Hepatocyte (in vitro differentiated cells): ENCODE results near the gene RPL13A. TPM values are rescaled to one million over a fixed set of nuclear protein-coding genes. Genes with fewer than 3 reads are reported as not detected.
"Not testable (repeated sequence)": the region's sequence is repeated elsewhere in the genome, so short reads cannot be mapped to it uniquely, and the experiment has no call there.

Experiments
- DNase-seq: peaks from one replicate; pipeline ENCODE4 v3.0.0-alpha.2; 2016; ENCODE audit warnings: low spot score
- H2AFZ ChIP-seq: fragments of 200-600 bp; sonication (generic); 2 replicates; pipeline ENCODE4 v1.6.0; 2016; ENCODE audit warnings: antibody characterized with exemption, mild to moderate bottlenecking
- H3K27ac ChIP-seq: fragments of 200-600 bp; sonication (generic); 2 replicates; pipeline ENCODE4 v1.5.1; 2016; ENCODE audit warnings: mild to moderate bottlenecking
- H3K27me3 ChIP-seq: fragments of 200-600 bp; sonication (generic); 2 replicates; pipeline ENCODE4 v1.6.1; 2016
- H3K36me3 ChIP-seq: fragments of 200-600 bp; sonication (generic); replicated peaks from 2 replicates; pipeline ENCODE4 v1.5.1; 2016; ENCODE audit warnings: low read depth; ENCODE audit not compliant: insufficient read depth
- H3K4me1 ChIP-seq: fragments of 200-600 bp; sonication (generic); 2 replicates; pipeline ENCODE4 v1.5.1; 2016; ENCODE audit warnings: mild to moderate bottlenecking, moderate library complexity; ENCODE audit not compliant: insufficient read depth
- H3K4me2 ChIP-seq: fragments of 200-600 bp; sonication (generic); 2 replicates; pipeline ENCODE4 v1.6.0; 2016
- H3K4me3 ChIP-seq: fragments of 200-600 bp; sonication (generic); 2 replicates; pipeline ENCODE4 v1.5.1; 2016; ENCODE audit warnings: mild to moderate bottlenecking
- H3K79me2 ChIP-seq: fragments of 200-600 bp; sonication (generic); 2 replicates; pipeline ENCODE4 v1.6.0; 2017; ENCODE audit warnings: mild to moderate bottlenecking
- H3K9me2 ChIP-seq: fragments of 200-600 bp; sonication (generic); replicated peaks from 2 replicates; pipeline ENCODE4 v1.6.0; 2017; ENCODE audit warnings: mild to moderate bottlenecking; ENCODE audit not compliant: insufficient read depth
- H3K9me3 ChIP-seq: fragments of 200-600 bp; sonication (generic); 2 replicates; pipeline ENCODE4 v1.5.1; 2016; ENCODE audit warnings: low read depth, mild to moderate bottlenecking
- H4K20me1 ChIP-seq: fragments of 200-600 bp; sonication (generic); 2 replicates; pipeline ENCODE4 v1.6.0; 2016; ENCODE audit warnings: mild to moderate bottlenecking; ENCODE audit not compliant: insufficient read depth, poor library complexity, severe bottlenecking
- CTCF ChIP-seq: fragments of 200-600 bp; sonication (generic); IDR thresholded peaks from 2 replicates; pipeline ENCODE4 v1.5.1; 2016; ENCODE audit warnings: antibody characterized with exemption, mild to moderate bottlenecking; ENCODE audit not compliant: poor library complexity
- EZH2 ChIP-seq: fragments of 200-600 bp; sonication (generic); IDR thresholded peaks from 2 replicates; pipeline ENCODE4 v1.6.1; 2016; ENCODE audit warnings: antibody characterized with exemption, mild to moderate bottlenecking, borderline replicate concordance
- EZH2phosphoT487 ChIP-seq: fragments of 200-600 bp; sonication (generic); IDR thresholded peaks from one replicate; pipeline ENCODE4 v1.6.1; 2018; ENCODE audit warnings: antibody characterized with exemption, mild to moderate bottlenecking, low read depth, moderate library complexity; ENCODE audit not compliant: unreplicated experiment, severe bottlenecking
- WGBS: methylation state at CpG from one replicate; pipeline ENCODE4 v1.1.6; 2016; ENCODE audit warnings: low lambda C conversion rate; ENCODE audit errors: missing lambda C conversion rate; 5-methylcytosine and 5-hydroxymethylcytosine counted together
- polyA plus RNA-seq: library from polyadenylated mRNA; unstranded; fragments of >200 nt; fragmentation: Nextera tagmentation; extraction: Ambion mirVana; gene quantifications from 2 replicates; pipeline ENCODE4 v1.2.1, GENCODE V29; 2016
- total RNA-seq: library from RNA; depleted of rRNA; stranded (reverse); fragments of >200 nt; gene quantifications from 2 replicates; pipeline ENCODE4 v1.2.3, GENCODE V29; 2014

The RPL13A gene
- total and polyA plus RNA-seq, 2 experiments from 2014 or later = 904 to 1,997 TPM

GRCh38 chr19:49459388-49459787 lies 28.0 kb upstream of the RPL13A start:
- Histone ChIP-seq H4K20me1 (no peaks in the 10 kb centered on the region), H3K4me2 (no peak overlapping the region), H3K27ac (no peak overlapping the region), H3K4me3 (no peak overlapping the region), H3K4me1 (peaks cover 1% of the 10 kb centered on the region), H3K9me3 (no peaks in the 10 kb centered on the region), H3K27me3 (no peaks in the 10 kb centered on the region), H3K36me3 (peaks cover 2% of the 10 kb centered on the region), H3K79me2 (peaks cover 5% of the 10 kb centered on the region), H3K9me2 (no peaks in the 10 kb centered on the region), H2AFZ (no peak overlapping the region)
- TF ChIP-seq EZH2phosphoT487 (no peak), EZH2 (no peak), CTCF (no peak)
- WGBS = 90% methylated on average over 12 of the region's 12 CpGs
- DNase-seq = no peak

GRCh38 chr19:49461130-49461529 lies 26.3 kb upstream of the RPL13A start:
- not testable (repeated sequence) for H3K27me3 ChIP-seq, DNase-seq, H3K4me3 ChIP-seq, H3K9me2 ChIP-seq, H3K9me3 ChIP-seq, H3K79me2 ChIP-seq, H3K4me2 ChIP-seq, H3K36me3 ChIP-seq, H4K20me1 ChIP-seq, H3K27ac ChIP-seq, H3K4me1 ChIP-seq, H2AFZ ChIP-seq
- no CpG with 5 or more reads among the region's 1 CpG for WGBS

- H3K27ac ChIP-seq = no peak overlapping the region
- H3K9me3 ChIP-seq = no peaks in the 10 kb centered on the region
- H3K27me3 ChIP-seq = no peaks in the 10 kb centered on the region
- H3K79me2 ChIP-seq = no peaks in the 10 kb centered on the region
- no peaks in the 10 kb centered on the region for H3K4me1 ChIP-seq
- no peak overlapping the region for H3K4me2 ChIP-seq
- TF ChIP-seq EZH2phosphoT487 (no peak), CTCF (no peak), EZH2 (no peak)
- no peaks in the 10 kb centered on the region for H4K20me1 ChIP-seq
- H3K9me2 ChIP-seq = no peaks in the 10 kb centered on the region
- no peak overlapping the region for H3K4me3 ChIP-seq
- 99% methylated on average over 34 of the region's 37 CpGs for WGBS
- H2AFZ ChIP-seq = no peak overlapping the region
- DNase-seq = no peak
- H3K36me3 ChIP-seq = peaks cover 2% of the 10 kb centered on the region
These were observed 25.8 kb upstream of the RPL13A start for GRCh38 chr19:49461656-49462055.

- Histone ChIP-seq H3K4me2 (no peak overlapping the region), H3K79me2 (no peaks in the 10 kb centered on the region), H3K4me1 (no peaks in the 10 kb centered on the region), H2AFZ (no peak overlapping the region), H3K27me3 (no peaks in the 10 kb centered on the region), H4K20me1 (no peaks in the 10 kb centered on the region), H3K9me2 (no peaks in the 10 kb centered on the region), H3K27ac (no peak overlapping the region), H3K9me3 (no peaks in the 10 kb centered on the region), H3K36me3 (peaks cover 2% of the 10 kb centered on the region), H3K4me3 (no peak overlapping the region)
- TF ChIP-seq CTCF (no peak), EZH2phosphoT487 (no peak), EZH2 (no peak)
- WGBS = 100% methylated on average over 10 of the region's 12 CpGs
- DNase-seq = no peak
These were observed 24.9 kb upstream of the RPL13A start for GRCh38 chr19:49462492-49462891.
